ENCODE data around the gene TSPAN18.

TSPAN18 gene

GRCh38 chr11:44916801-44917385 is 190.1 kb downstream of the TSPAN18 start:
- DNase-seq (ENCODE audit: low spot score), result no peak

- DNase-seq (ENCODE audit: low spot score), result no peak
Measured at GRCh38 chr11:44917741-44918140, 191.0 kb downstream of the TSPAN18 start.

GRCh38 chr11:44920451-44920850 is 193.7 kb downstream of the TSPAN18 start:
- DNase-seq (ENCODE audit: low spot score), result no peak

DNA sequence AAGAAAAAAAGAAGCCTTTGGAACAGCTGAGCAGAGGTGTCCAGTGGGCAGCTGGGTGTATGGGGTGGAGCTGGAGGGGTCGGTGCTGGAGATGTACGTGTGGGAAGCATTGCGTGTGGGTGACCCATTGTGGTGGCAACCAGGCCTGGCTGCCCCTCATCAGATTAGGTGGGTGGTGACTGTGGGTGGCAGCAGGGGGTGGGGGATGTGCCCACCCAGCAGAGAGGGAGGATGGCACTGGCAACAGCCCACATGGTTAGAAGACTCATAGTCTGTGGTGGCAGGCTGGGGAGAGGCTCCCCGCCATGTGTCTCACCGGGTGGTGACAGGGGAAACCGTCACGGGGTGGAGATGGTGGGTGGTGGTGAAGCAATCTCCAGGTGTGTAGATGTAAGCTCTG is 196.4 kb downstream of the TSPAN18 start:
- DNase-seq (ENCODE audit: low spot score), result no peak

DNA sequence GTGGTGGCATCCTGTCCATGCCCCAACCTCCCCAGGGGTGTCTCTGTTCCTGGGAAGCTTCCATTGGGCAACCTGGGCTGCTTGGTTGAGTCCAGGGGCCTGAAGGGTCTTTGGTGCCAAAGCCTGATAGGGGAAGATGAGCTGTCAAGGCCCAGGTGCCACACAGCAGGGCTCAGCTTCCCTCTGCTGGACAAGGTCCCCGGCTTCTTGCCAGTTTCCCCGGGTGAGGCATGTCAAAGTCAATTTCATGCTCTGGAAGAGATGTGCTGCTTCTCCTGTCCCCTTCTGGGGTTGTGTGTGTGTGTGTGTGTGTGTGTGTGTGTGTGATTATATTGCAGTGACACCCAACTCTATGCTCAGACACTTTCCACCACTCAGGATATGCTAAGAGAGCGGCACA is 197.0 kb downstream of the TSPAN18 start:
- DNase-seq (ENCODE audit: low spot score), result no peak

GRCh38 chr11:44926036-44926435 is 199.3 kb downstream of the TSPAN18 start:
- no peak for DNase-seq (ENCODE audit: low spot score)

GRCh38 chr11:44927174-44927661 is 200.5 kb downstream of the TSPAN18 start:
- DNase-seq (ENCODE audit: low spot score), result peak; percentile 69

DNA sequence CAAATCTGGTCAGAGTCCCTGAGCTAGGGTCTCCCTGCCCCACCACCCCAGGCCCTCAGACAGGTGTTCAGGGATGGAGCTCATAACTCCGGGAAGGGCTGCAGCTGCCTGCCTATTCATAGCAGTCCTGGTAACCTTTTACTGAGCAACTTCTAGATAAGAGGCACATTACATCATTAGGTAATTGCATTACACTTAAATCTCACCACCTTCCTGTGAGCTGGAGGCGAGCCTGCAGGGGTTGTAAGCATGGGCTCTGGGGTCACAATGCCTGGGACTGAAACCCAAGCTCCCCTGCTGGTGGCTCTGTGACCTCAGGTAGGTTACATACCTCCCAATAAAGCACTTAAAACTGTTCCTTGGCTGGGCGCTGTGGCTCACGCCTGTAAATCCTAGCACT is 201.4 kb downstream of the TSPAN18 start:
- DNase-seq (ENCODE audit: low spot score), result no peak

DNA sequence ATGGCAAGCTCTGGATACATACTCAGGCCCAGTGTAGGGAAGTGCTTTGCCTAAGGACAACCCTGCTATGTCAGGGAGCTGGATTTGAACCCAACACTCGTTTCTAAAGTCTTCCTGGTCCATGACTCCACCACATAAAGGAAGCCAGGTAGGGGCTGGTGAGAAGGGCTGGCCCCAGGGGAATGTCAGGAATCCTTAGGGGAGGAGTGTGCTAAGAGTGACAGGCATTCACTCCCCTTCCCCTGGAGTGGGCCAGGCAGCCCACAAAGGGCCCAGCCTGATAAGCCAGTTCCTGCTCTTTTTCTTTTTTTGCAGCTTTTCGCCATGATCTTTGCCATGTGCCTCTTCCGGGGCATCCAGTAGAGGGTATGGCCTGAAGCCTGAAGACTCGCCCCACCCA is 202.1 kb downstream of the TSPAN18 start:
- DNase-seq (ENCODE audit: low spot score), result no peak

DNA sequence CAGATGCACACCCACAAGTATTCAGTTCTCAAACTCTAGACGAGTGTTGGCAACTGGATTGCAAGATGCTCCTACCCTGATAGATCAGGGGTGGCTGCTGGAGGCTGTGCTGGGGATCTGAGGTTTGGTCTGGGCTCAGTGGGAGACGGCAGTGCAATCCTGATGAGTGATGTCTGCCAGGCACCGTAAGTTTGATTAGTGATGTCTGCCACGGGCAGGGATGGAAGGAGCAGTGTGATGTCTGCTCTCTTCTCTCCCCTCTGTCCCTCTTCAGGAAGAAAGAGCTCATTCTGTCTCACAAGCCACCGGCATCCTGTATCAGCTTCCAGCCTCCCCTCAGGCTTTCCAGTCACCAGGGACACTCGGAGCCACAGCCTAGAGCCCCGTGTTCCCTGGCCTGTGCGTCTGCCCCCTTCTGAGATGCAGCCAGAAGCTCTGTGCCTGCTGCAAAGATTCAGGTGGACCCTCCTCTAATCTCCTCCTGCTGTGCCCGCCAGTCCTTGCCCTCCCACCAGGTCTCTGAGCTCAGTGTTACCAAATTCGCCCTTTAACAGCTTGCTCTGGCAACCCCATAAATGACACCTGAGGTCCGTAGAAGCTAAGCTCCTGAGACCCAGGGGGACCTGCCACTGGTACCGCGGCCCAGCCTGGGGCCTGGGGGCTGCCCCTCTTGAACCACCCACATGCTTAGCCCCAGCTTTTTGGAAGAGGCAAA is 204.0 kb downstream of the TSPAN18 start:
- no peak for DNase-seq (ENCODE audit: low spot score)

DNA sequence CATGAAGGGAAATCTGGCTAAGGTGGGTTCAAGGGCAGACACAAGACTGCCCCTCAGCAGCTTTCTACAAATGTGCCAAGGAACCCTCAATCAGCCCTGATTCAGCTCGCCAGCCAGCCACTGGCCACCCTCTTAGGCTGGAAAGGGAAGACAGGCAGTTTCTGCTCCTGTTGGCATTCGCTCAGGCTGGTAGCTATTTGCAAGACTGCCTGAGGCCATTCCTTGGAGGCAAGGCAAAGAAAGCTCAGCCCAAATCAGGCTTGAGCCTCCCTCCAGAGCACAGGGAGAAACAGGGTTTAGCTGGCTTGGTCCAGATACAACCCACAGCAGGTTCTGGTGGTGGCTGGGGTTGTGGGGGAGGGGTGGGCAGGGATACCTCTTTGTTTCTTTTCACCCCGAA is 204.7 kb downstream of the TSPAN18 start:
- DNase-seq (ENCODE audit: low spot score), result no peak

GRCh38 chr11:44934110-44934509 is 207.3 kb downstream of the TSPAN18 start:
- no peak for DNase-seq (ENCODE audit: low spot score)

DNA sequence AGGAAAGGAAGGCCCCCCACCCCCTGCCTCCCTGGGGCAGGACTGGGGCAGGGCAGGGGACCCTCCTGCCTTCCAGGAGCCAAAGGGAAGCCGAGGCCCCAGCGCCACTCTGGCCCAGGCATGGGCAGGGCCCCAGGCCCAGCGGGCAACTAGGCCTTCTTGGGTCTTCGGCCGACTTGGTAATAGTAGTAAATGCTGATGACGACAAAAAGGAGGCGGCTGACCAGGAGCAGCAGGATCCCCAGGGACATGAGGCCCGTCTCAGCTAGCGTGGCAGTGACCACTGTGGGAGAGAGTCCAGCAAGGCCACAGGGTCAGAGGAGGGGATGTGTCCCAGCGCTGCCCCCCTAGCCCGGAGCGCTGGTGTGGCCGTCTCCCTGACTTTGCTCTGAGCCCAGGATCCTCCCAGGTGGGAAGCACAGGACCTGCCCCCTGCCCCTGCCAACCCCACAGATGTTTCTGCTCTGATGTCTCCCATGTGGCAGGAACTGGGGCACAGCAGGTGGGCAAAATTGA is 208.0 kb downstream of the TSPAN18 start:
- no peak for DNase-seq (ENCODE audit: low spot score)

- peak; percentile 67 for DNase-seq (ENCODE audit: low spot score)
Measured at GRCh38 chr11:44936525-44936924, 209.8 kb downstream of the TSPAN18 start.

GRCh38 chr11:44936951-44937543 is 210.3 kb downstream of the TSPAN18 start:
- no peak for DNase-seq (ENCODE audit: low spot score)

DNA sequence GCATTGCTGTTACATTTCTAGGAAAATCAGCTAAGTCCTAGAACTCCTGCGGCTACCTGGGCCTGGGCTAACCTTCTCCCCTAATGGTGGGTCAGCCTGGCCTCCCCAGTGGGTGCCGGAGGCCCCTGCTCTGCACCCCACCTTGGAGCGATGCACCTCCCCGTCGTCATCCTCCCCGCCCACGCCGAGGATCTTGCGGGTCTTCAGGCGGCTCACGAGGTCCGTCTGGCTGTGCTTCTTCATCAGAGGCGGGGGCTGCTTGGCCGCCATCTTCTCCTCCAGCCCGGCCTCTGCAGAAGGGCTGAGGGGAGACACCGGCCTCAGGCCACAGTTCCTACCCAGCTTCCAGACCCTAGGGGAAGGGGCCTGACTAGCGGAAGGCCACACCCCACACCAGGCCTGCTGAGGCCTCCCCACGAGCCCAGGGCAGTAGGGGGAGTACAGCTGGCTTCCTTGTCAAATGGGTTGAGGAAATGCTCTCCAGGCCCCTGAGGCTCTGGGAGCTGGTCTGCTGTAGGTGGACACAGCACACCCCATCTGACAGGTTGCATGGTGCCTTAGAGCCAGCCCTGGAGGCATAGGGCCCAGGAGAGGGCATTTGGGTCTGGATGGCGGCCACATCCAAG is 211.4 kb downstream of the TSPAN18 start:
- no peak for DNase-seq (ENCODE audit: low spot score)

DNA sequence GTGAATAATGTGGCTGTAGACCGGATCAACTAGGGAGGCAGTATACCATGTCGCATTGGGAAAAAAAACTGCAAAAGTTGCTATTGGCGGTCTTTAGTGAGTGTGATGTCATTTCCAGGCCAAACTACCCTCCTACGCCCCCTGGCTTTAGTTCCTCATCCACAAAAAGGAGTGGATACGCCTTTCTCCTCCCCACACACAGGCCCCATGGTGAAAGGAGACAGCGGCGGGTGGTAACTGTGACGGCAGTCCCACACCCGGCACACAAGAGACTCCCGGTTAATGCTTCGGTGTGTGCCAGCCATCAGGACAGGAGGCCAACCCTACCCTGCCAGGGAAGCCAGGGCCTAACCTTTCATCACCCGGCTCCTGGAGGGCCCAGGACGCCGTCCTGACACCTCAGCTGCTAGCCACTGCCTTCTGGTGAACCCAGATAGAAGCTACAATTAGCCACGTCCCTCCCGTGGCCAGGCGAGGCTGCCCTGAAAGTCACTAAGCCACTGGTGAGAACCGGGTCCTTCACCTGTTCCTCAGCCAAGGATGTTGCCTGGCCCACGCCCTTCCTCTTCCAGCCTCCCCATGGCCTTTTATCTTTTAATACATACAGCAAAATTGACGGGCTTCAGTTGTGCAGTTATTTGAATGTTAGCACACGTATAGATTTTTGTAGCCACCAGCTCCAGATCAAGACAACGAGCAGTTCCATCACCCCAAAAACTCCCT is 213.1 kb downstream of the TSPAN18 start:
- no peak for DNase-seq (ENCODE audit: low spot score)

DNA sequence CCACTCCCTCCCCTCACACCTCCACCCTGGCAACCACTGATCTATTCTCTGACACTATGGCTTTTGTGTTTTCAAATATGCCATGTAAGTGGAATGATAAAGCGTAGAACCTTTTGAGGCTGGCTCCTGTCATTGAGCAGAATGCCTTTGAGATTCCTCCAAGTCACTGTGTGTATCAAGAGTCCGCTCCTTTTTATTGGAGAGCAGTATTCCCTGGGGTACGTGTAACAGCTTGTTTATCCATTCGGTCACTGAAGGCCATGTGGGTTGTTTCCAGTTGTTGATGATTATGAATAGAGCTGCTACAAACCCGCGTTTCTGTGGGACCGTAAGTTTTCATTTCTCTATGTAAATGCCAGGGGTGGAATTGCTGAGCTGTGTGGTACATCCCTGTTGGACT is 213.6 kb downstream of the TSPAN18 start:
- DNase-seq (ENCODE audit: low spot score), result no peak

DNA sequence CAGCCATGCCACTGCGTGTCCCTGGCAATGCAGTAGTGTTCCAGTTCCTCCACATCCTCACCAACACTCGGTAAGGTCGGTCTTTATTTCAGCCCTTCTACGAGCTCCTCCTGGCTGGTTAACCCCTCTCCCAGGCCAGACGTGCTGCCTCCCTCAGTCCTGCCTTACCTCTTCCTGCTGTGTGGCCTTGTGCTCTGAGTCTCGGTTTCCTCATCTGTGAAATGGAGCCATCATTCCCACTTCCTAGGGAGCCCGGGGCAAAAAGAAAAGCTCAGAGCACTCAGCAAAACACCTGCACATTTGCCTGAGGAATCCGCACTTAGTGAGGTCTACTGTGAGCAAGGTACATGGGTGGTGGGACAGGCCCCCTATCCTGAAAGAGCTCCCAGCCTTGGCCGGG is 214.1 kb downstream of the TSPAN18 start:
- no peak for DNase-seq (ENCODE audit: low spot score)

GRCh38 chr11:44941259-44942021 is 214.7 kb downstream of the TSPAN18 start:
- no peak for DNase-seq (ENCODE audit: low spot score)
